ENCODE results near the gene FCHSD1.

DNA sequence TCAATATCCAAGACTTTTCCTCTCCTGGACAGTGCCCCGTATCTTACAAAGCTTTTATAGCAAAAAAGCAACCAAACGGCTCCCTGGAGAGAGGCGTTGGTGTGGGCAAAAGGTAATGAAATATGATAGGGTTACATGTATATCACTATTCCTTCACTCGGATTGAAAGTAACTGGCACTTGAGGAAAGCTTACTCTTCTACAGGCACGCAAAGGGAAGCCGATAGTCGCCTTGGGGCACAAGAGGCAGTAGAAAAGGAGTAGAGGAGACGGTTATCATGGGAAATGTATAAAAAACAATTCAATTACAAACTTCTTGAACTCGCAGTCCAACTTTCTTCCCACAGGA lies 33.6 kb downstream of the FCHSD1 start:
- TF ChIP-seq GABPA (IDR thresholded peaks at IDR 0.05; ENCODE audit: low read depth) (no peak), SPI1 (IDR thresholded peaks at IDR 0.05; ENCODE audit: borderline replicate concordance, low read depth) (no peak)
- TF ChIP-seq, protein P1, sequence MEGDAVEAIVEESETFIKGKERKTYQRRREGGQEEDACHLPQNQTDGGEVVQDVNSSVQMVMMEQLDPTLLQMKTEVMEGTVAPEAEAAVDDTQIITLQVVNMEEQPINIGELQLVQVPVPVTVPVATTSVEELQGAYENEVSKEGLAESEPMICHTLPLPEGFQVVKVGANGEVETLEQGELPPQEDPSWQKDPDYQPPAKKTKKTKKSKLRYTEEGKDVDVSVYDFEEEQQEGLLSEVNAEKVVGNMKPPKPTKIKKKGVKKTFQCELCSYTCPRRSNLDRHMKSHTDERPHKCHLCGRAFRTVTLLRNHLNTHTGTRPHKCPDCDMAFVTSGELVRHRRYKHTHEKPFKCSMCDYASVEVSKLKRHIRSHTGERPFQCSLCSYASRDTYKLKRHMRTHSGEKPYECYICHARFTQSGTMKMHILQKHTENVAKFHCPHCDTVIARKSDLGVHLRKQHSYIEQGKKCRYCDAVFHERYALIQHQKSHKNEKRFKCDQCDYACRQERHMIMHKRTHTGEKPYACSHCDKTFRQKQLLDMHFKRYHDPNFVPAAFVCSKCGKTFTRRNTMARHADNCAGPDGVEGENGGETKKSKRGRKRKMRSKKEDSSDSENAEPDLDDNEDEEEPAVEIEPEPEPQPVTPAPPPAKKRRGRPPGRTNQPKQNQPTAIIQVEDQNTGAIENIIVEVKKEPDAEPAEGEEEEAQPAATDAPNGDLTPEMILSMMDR (IDR thresholded peaks at IDR 0.05; ENCODE audit: insufficient read depth, low read length), result no peak
